Upper lobe of left lung (tissue), 4 donors: ENCODE data around the gene SRCIN1.
"Not testable (repeated sequence)": the region's sequence is repeated elsewhere in the genome, so short reads cannot be mapped to it uniquely, and the experiment has no call there.

Experiments used
- EP300 ChIP-seq, 4 donors: sonication (generic); formaldehyde crosslinking; IDR thresholded peaks; one replicate each; pipeline ENCODE4 v1.5.1; 2017; ENCODE audit warnings: antibody characterized with exemption in 4 of 4, control low read depth in 2 of 4
- POLR2A ChIP-seq, 4 donors: fragments of 450-650 bp; IDR thresholded peaks; one replicate each; pipeline ENCODE4 v1.5.1; 2016 to 2017; ENCODE audit warnings: antibody characterized with exemption in 4 of 4, mild to moderate bottlenecking in 2 of 4
- POLR2AphosphoS5 ChIP-seq, 2 donors: sonication (generic); formaldehyde crosslinking; IDR thresholded peaks; one replicate each; pipeline ENCODE4 v1.5.1; 2017; ENCODE audit warnings: antibody characterized with exemption in 2 of 2
- TF ChIP-seq, protein P1 (sequence below), 6 experiments: fragments of 450-650 bp in 4 of 6; fragments of 200-600 bp in 2 of 6; sonication (generic) in 2 of 6; IDR thresholded peaks; one replicate each; pipeline ENCODE4 v1.5.1; 2016 to 2019; ENCODE audit warnings: antibody characterized with exemption in 6 of 6

DNA sequence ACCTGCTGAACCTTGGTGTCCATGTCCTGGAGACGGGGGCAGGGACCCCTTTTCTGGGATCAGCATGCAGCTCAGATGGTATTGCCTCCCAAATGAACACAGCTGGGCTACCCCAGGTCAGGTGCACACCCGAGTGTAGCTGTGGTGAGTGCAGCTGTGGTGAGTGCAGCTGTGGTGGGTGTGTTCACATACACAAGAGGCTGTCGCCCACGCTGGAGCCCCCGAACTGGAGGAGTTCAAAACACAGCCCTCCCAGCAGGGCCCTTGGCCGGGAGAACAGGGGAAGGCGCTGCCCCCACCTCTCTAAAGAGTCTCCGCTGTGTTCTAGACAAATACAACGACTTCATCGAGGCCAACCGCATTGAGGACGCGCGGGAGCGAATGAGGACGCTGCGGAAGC, 116.0 kb downstream of the SRCIN1 start:
- TF ChIP-seq, protein P1, sequence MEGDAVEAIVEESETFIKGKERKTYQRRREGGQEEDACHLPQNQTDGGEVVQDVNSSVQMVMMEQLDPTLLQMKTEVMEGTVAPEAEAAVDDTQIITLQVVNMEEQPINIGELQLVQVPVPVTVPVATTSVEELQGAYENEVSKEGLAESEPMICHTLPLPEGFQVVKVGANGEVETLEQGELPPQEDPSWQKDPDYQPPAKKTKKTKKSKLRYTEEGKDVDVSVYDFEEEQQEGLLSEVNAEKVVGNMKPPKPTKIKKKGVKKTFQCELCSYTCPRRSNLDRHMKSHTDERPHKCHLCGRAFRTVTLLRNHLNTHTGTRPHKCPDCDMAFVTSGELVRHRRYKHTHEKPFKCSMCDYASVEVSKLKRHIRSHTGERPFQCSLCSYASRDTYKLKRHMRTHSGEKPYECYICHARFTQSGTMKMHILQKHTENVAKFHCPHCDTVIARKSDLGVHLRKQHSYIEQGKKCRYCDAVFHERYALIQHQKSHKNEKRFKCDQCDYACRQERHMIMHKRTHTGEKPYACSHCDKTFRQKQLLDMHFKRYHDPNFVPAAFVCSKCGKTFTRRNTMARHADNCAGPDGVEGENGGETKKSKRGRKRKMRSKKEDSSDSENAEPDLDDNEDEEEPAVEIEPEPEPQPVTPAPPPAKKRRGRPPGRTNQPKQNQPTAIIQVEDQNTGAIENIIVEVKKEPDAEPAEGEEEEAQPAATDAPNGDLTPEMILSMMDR (IDR thresholded peaks at IDR 0.05) = not testable (repeated sequence)
- not testable (repeated sequence) for TF ChIP-seq POLR2A, POLR2AphosphoS5, EP300 (IDR thresholded peaks at IDR 0.05)
